Stimulated activated CD4-positive, alpha-beta T cell treated with anti-CD3 and anti-CD28 coated beads, Interleukin-1b, Interleukin-23, amount 100 ng/mL, for 1 hour (primary cell): Measurements from ENCODE around the gene ALDH1A1.
"Not testable (repeated sequence)": the region's sequence is repeated elsewhere in the genome, so short reads cannot be mapped to it uniquely, and the experiment has no call there.

ENCODE experiments used
- DNase-seq, 2 donors: peaks; one replicate each; pipeline ENCODE4 v3.0.0-alpha.2; 2020; ENCODE audit warnings: low read depth in 2 of 2

The ALDH1A1 gene

GRCh38 chr9:72943844-72944462 is 8.9 kb downstream of the ALDH1A1 start:
- no peak for DNase-seq

GRCh38 chr9:72942451-72942850 is 10.4 kb downstream of the ALDH1A1 start:
- DNase-seq: no peak

GRCh38 chr9:72939581-72939980 is 13.3 kb downstream of the ALDH1A1 start:
- not testable (repeated sequence) for DNase-seq

- no peak for DNase-seq
Measured at GRCh38 chr9:72937545-72937944, 15.3 kb downstream of the ALDH1A1 start.

GRCh38 chr9:72936679-72937078 is 16.2 kb downstream of the ALDH1A1 start:
- no peak for DNase-seq

- no peak for DNase-seq
Measured at GRCh38 chr9:72936266-72936665, 16.6 kb downstream of the ALDH1A1 start.

GRCh38 chr9:72935595-72935994 is 17.3 kb downstream of the ALDH1A1 start:
- no peak for DNase-seq

- DNase-seq: no peak
Measured at GRCh38 chr9:72933730-72934665, 18.9 kb downstream of the ALDH1A1 start.

GRCh38 chr9:72932619-72933018 is 20.2 kb downstream of the ALDH1A1 start:
- DNase-seq: no peak

GRCh38 chr9:72931897-72932296 is 21.0 kb downstream of the ALDH1A1 start:
- no peak for DNase-seq

- DNase-seq: no peak
Measured at GRCh38 chr9:72931437-72931836, 21.4 kb downstream of the ALDH1A1 start.

GRCh38 chr9:72930828-72931227 is 22.0 kb downstream of the ALDH1A1 start:
- DNase-seq: no peak

GRCh38 chr9:72929542-72929941 is 23.3 kb downstream of the ALDH1A1 start:
- DNase-seq: no peak

GRCh38 chr9:72928042-72928507 is 24.8 kb downstream of the ALDH1A1 start:
- DNase-seq: no peak

GRCh38 chr9:72926506-72926905 is 26.3 kb downstream of the ALDH1A1 start:
- no peak for DNase-seq

- no peak for DNase-seq
Measured at GRCh38 chr9:72925891-72926290, 27.0 kb downstream of the ALDH1A1 start.

- DNase-seq: no peak
Measured at GRCh38 chr9:72925126-72925789, 27.6 kb downstream of the ALDH1A1 start.

GRCh38 chr9:72924154-72924790 is 28.6 kb downstream of the ALDH1A1 start:
- no peak for DNase-seq

- no peak for DNase-seq
Measured at GRCh38 chr9:72923077-72923476, 29.8 kb downstream of the ALDH1A1 start.

GRCh38 chr9:72921888-72922654 is 30.8 kb downstream of the ALDH1A1 start:
- DNase-seq: no peak

- no peak for DNase-seq
Measured at GRCh38 chr9:72919246-72919945, 33.5 kb downstream of the ALDH1A1 start.
